Fibroblast of peridontal ligament (primary cell): Measurements from ENCODE around the gene HAO1.
"Not testable (repeated sequence)": the region's sequence is repeated elsewhere in the genome, so short reads cannot be mapped to it uniquely, and the experiment has no call there.

Experiments
- DNase-seq: peaks from one replicate; pipeline ENCODE4 v3.0.0-alpha.2; 2010; ENCODE audit errors: extremely low read depth

Gene HAO1

DNA sequence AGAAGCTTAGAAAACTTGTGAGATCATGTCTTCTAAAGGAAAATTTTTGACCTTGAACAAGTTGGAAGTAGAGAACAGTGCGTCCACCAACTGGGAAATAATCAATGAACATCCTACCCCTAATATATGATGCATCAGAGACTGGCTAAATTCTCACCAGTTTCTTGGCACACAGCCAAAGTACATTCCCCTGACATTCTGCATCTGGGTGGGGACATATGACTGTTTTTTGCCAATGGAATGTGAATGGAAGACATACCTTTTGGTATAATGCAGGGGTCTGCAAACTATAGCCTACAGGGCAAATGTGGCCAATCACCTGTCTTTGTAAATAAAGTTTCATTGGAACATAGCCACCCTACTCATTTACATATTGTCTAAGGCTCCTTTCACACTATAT is 84.7 kb downstream of the HAO1 start:
- DNase-seq = no peak

DNA sequence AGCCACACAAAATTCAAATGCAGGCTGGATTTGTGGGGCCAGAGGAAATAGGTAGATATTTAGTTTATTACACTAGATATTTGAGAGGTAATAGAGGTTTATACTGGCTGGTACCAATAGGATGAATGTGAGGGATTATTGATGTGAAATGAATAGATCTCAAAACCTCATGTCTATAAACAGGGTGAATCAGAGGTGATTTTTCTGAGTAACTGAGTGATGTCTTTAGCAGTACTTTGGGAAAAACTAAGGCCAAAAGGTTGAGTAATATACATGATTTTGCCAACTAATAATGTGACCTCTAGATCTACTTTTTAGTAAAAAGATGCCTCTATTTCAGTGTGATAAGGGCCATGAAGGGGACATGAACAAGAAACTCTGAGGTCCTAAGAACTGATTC is 86.8 kb downstream of the HAO1 start:
- DNase-seq = no peak

DNA sequence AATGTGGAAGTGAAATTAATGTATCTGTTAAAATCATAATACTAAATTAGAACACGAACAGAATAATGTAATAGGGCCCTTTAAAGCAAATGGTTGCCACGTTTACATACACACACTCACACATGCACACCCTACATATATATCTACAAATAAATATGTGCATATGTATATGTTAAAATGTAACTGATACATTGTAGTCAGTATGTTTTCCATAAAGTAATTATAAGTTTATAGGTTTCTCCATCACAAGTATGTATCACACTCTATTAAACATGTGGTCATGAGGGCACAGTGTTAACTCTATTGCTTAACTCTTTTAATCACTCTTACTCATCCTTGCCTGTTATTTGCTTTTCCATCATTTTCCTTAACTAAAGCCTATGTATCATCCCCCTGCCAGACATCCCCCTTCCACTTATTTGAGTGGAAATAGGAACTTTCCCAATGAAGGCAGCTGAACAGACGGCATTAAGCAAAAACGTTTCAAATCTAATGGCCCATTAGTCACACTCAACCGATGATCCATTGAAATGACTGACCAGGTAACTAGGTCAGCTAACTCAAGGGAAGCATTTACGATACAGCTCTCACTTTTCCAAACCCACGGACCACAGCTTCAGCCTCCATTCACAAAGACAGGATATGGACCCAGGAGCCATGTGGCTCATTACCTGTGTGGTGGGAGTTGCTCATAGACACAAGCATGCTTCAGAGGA is 89.3 kb downstream of the HAO1 start:
- peak; percentile 32 for DNase-seq

DNA sequence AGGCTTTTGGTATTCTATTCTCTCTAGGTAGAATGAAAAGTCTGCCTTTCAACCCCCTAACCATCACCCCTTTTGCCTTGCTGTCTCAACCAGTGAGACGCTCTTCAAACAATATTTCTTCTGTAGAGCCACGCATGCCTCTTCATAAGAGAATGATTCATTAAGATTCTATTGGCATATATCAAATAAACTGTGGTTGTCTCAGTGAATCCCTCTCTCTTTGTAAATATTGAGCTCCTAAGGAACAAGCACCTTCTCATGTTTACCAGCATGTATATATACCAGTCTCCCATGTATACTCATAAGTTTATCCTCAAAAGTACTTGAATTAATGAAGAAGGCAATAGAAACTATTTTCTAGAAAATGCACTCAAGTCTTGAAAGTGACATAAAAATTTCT is 90.6 kb downstream of the HAO1 start:
- DNase-seq = peak; percentile 18

DNA sequence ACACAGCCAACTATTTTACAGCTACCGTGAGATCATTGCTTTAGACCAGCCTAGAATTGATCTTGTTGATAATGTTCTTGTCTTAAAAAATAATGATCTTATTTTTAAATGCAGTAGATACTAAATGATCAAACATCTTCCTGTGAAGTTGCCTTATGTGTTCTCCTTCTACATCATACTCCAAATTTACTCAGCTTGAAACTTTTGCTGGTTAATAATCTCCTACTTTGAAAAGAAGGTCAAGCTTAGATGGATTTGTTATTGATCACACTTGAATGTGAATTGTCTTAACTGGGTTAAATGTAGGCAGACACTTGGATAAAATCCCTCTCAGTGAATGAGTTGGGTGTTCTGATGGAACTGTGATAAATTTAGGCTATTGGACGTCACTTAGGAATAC is 91.9 kb downstream of the HAO1 start:
- DNase-seq = no peak

DNA sequence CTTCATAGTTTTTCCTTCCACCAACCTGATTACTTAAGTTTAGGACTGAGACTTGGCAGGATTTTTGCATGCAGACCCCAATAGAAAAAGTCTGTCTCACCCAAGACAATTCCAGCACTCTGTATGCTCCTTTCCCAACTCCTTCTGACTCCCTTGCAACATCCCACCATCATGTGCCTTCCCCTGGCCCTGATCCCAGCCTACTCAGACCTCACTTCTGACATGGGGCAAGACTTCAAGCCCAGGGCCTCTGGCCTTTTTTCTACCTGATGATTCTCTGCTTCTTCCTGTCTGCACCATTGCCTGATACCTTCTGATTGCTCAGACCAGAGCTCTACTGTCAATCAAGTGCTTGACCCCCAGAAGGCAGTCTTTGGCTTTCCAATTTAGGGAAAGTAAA is 96.6 kb downstream of the HAO1 start:
- DNase-seq = peak; percentile 82

DNA sequence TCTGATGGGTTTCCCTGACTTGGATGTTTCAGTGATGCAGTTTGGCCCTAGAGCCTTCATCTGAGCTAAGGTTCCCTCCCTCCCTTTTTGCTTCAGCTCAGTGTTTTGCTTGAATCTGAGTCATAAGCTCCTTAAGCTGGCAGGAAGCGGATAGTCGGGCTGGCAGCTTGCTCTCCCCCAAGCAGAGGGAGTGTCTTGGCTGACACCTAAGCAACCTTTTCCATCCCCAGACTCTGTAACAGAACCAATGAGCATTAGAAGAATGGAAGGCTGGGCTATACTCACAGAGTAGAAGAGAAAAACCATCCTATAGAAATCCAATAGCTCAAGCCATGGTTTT is 98.3 kb downstream of the HAO1 start:
- DNase-seq = peak; percentile 93

DNA sequence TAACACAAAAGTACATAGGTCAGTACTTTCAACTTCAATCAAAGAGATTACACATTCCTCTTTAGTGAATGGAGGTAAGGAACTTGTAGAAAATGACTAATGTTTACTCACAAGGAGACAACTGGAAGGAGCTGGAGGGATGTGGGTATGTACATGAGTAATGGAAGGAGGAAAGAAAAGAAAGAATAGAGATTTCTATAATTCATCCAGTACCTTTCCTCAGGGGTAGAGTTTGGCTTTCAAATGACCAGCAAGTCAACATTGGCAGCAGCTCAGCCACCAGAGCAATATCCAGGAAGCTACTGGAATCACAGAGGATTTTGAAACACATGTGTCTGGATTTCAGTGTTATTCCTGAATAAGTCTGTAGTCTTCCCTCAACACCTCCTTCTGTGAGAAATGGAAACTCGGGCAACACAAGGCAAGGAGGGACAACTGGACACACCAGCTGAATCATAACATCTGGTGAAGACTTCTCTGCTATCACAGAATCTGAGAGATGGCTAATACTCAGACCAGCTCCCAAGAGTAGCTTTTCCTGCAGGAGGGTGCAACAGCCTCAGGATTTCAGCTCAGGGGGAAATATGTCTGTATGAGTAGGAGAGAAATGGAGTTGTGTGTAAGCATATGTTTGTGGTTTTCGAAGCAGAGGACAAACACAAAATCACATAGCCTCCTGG is 98.8 kb downstream of the HAO1 start:
- DNase-seq = peak; percentile 53

DNA sequence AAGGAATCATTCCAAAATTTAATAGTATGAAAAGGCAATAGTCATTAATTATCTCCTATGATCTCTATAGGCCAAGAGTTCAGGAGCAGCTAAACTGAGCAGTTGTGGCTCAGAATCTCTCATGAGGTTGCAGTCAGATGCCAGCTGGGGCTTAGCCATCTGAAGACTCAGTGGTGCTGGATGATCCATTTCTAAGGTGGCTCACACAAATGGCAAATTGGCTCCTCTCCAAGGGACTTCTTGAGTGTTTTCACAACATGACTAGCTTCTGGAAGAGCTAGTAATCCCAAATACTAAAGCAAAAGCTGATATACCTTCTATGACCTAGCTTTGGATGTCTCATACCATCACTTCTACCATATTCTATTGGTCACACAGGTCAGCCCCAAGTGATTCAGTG is 104.2 kb downstream of the HAO1 start:
- no peak for DNase-seq

DNA sequence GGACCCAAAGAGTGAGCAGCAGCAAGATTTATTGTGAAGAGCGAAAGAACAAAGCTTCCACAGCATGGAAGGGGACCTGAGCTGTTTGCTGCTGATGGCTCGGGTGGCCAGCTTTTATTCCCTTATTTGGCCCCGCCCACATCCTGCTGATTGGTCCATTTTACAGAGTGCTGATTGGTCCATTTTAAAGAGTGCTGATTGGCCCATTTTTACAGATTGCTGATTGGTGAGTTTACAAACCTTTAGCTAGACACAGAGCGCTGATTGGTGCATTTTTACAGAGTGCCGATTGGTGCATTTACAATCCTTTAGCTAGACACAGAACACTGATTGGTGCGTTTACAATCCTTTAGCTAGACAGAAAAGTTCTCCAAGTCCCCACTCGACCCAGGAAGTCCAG is 105.8 kb downstream of the HAO1 start:
- not testable (repeated sequence) for DNase-seq
